ENCODE measurements around the gene CACNG4. TPM values are rescaled to one million over a fixed set of nuclear protein-coding genes. Genes with fewer than 3 reads are reported as not detected.

The CACNG4 gene
- total RNA-seq, 4 donors from 2014 or later: not detected

DNA sequence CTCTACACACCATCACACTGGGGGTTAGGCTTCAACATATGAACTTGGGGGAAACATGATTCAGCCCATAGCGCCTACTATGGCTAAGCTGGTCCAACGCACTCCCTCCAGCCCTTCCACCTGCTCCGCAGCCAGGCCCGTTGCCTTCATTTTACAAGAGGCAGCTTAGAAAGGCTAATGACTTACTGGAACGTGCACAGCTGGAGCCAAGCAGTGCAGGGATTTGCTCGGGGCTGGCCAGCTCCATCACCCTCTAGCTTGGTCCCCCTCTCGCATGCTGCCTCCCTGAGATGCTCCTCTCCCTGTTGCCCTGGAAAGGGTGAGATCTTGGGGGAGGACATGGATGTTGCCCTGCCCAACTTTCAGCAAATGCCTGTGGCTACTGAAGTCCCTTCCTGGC lies 77.0 kb downstream of the CACNG4 start:
- TF ChIP-seq CTCF (IDR thresholded peaks at IDR 0.05; ENCODE audit: low read depth): no peak

DNA sequence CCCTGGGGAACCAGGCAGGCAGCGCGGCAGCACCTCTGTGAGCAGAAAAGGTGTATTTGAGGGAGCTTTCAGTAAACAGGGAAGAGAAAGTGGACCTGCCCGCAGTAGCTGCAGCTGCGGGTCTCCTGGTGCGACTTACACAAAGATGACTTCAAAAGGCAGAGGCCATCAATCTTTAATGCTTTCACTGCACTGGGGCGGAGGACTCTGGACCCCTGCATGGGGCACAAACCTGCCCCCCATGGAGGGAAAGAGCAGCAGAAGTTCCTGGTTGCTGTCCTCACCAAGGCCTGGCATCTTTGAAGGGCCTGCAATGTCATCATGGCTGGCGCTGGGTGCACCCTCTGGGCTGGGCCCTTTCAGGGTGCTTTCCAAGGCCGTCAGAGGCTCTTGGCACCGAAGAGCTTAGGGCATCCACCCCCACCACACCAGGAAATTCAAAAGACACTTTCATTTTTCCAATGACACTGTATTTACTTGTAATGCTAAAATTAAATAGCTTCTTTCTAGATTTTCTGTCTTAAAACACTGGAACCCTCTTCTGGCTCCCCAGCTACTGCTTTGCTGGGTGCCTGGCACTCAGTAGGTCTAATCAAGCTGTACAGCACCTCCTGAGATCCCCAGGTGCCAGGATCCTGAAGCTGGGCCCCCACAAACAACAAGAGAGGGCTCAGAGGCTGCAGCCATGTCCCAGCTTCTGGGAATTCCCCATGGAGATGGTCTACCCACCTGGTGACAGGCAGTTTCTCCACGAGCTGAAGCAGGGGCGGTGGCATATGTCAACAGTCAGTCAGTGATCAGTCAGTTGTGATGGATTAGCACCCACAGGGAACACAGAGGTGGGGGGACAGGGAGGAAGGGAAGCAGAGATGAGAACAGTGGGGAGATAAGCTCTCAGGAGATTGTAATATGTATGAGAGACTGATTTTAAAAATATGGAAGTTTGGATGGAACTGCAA lies 77.7 kb downstream of the CACNG4 start:
- TF ChIP-seq CTCF (IDR thresholded peaks at IDR 0.05; ENCODE audit: low read depth): no peak

DNA sequence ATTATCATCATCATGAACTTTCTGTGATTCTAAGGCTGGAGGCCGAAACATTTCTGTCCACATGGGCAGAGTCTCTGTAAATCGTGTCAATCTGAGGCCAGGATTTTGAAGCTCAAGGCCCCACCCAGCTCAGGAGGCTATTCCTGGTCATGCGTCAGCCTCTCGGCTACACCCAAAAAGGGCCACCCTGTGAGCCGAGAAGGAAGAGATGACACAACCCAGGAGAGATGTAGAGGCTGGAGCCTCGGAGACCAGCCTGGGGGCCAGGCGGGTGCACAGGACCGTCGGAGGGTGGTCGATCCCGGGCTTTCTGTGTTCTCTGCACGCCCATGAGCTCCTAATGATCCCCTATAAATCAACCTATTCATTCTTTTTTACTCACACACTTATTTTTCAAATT lies 78.8 kb downstream of the CACNG4 start:
- TF ChIP-seq CTCF (IDR thresholded peaks at IDR 0.05; ENCODE audit: low read depth): no peak

DNA sequence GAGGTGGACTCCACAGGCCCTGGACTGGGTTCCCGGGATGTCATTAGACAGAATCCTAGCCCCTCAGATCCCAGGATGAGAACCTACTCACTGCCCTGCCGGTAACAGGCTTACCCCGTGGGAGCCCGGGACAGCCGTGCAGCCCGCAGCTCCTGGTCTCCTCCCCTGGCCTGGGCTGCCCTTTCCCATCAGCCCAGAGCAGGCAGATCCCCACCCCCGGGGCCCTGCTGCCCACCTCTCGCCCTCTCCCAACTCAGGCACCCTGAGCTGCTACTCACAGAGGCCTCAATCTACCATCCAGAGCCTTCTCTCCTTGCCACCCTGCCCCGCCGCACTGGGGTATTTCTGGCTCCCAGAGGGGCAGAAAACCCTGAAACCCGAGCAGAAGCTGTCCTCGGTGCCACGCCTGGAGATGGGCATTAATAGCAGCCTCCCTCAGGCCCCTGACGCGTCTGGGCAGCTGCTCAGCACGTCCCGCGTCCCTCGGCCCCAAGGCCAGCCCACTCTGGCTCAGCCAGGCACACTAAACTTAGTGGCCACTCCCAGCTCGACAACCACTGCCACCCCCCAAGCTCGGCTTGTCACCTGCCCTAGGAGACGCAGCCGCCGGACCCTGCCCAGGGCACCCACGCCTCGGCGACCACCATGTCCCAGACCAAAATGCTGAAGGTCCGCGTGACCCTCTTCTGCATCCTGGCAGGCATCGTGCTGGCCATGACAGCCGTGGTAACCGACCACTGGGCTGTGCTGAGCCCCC lies 79.7 kb downstream of the CACNG4 start, which contains the start of gene CACNG1:
CACNG1 (plus strand) TSS at position 539 of the 757 bp plus-strand sequence; CDS start at position 646, 107 bp downstream.
- no peak for TF ChIP-seq CTCF (IDR thresholded peaks at IDR 0.05; ENCODE audit: low read depth)

GRCh38 chr17:67044940-67045339 lies 80.4 kb downstream of the CACNG4 start:
- no peak for TF ChIP-seq CTCF (IDR thresholded peaks at IDR 0.05; ENCODE audit: low read depth)

DNA sequence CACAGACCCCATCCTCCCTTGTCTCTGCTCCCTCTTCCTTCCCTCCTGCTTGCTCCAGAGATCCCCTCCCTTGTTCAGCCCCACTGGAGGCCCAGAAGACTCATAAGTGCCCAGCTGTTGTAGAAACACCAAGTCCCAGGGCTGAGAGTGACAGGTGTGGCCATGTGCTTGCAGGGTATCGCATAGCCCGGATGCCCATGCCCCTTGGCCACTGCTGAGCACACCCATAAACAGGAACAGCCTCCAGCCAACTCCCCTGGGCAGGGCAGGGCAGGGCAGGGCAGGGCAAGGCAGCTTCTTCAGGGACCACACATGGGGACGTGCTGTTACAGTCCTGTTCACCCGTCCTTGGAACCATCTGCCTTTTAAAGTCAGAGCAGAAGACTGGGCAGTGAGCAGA lies 81.9 kb downstream of the CACNG4 start:
- TF ChIP-seq CTCF (IDR thresholded peaks at IDR 0.05; ENCODE audit: low read depth): no peak

DNA sequence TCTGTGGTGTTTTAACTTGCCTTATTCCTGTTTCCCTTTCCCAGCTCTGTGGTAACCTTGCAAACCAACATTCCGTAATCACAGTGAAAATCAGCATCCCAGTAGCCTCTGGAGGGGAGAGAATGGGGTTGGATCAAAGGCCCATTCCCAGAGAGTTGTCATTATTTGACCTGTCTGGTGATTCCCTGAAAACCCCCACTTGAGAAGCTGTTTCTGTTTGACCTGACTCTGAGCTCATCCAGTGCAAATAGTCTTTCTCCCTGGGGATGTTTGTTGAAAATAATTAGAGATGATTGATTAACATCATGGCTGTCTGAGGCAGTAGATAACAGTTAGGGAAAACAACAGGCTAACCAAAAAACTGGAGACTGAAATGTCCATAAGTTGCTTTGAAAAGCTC lies 82.9 kb downstream of the CACNG4 start:
- no peak for TF ChIP-seq CTCF (IDR thresholded peaks at IDR 0.05; ENCODE audit: low read depth)
